ENCODE measurements around the gene NRIP2. TPM values are rescaled to one million over a fixed set of nuclear protein-coding genes. Genes with fewer than 3 reads are reported as not detected.
A peak's percentile ranks its signal among the peaks of the same experiment; 100 is the strongest.

Gene NRIP2
- total RNA-seq, 2 donors from 2014 or later, result 1.8 to 2.8 TPM

GRCh38 chr12:2854669-2855453, 20.0 kb upstream of the NRIP2 start:
- DNase-seq (no peak), ATAC-seq (no peak)
- intact Hi-C loops (cut with DNase I), result loop anchor here in 1 of 2 donors (10.0 kb wide), 1 partner anchor 180 kb away; no protein-coding TSS in a partner anchor

- intact Hi-C loops (cut with DNase I), result loop anchor here in 1 of 2 donors (10.0 kb wide), 1 partner anchor 181 kb away; no protein-coding TSS in a partner anchor
- peak; percentile 92 for ATAC-seq
- DNase-seq, result peak; percentile 89
Measured at GRCh38 chr12:2853626-2854025, 18.8 kb upstream of the NRIP2 start.

GRCh38 chr12:2851931-2852330, 17.1 kb upstream of the NRIP2 start:
- intact Hi-C loops (cut with DNase I), result loop anchor here in 1 of 2 donors (10.0 kb wide), 1 partner anchor 183 kb away; no protein-coding TSS in a partner anchor

GRCh38 chr12:2845280-2845679, 10.4 kb upstream of the NRIP2 start:
- DNase-seq (peak; percentile 62), ATAC-seq (peak; percentile 41 to 60)
- intact Hi-C loops (cut with DNase I), result no loop called here

More at GRCh38 chr12:2851931-2852330, 17.1 kb upstream of the NRIP2 start:
- ATAC-seq, result no peak
- DNase-seq, result no peak

DNA sequence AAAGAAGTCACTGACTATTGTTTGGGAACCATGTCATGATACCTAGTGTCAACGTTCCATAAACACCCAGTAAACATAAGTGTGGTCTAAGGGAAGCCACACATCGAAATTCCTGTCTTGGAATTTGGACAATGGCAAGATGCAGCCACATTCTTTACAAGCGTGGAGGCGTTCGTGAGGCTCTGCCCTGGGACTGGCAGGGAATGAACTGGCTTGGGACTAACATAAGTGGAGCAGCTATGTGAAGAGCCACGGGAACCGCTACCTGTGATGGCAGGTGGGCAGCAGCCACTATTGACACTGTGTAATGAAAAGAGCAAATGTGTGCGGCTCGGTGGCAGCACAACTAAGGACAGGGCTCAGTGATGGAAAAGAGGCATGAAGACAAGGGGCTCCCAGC, 10.0 kb upstream of the NRIP2 start:
- intact Hi-C loops (cut with DNase I), result no loop called here
- ATAC-seq (no peak), DNase-seq (no peak)

DNA sequence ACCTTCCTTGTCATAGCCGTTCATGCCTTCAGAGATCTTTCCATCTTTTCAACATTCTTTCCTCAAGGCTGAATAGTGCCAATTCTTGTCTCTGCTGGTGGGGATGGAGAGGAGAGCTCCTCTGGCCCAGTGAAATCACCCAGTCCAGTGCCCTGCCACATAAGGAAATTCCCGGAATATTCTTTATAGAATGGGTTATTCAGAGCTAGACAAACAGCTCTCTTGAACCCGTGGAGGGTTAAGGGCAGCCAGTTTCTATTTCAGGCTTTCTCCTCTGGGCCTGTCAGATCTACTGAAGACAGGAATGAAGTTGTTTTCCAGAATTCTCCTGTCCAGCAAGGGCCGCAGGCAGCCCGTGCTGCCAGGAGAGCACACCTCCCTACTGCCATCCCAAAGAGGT, 8.1 kb upstream of the NRIP2 start:
- peak in 1 of 2 donors; percentile 12 for ATAC-seq
- intact Hi-C loops (cut with DNase I), result no loop called here
- DNase-seq, result no peak

GRCh38 chr12:2841056-2841650, 6.3 kb upstream of the NRIP2 start:
- intact Hi-C loops (cut with DNase I), result no loop called here
- ATAC-seq (no peak), DNase-seq (no peak)

DNA sequence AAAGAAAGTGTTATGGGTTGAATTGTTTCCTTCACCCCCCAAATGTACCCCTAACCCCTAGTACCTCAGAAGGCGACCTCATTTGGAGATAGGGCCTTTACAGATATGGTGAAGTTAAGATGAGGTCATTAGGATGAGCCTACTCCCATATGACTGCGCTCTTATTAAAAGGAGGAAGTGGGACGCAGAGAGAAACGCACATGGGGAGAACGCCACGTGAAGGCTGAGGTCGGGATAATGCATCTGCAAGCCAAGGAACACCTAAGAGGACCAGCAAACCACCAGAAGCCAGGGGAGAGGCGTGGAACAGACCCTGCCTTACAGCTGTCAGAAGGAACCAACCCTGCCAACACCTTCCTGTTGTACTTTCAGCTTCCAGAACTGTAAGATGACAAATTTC, 1.7 kb upstream of the NRIP2 start:
- intact Hi-C loops (cut with DNase I), result no loop called here
- DNase-seq, result no peak
- ATAC-seq, result no peak

- intact Hi-C loops (cut with DNase I), result no loop called here
- ATAC-seq (no peak), DNase-seq (no peak)
Measured at GRCh38 chr12:2835691-2836403, 1.0 kb upstream of the NRIP2 start.

DNA sequence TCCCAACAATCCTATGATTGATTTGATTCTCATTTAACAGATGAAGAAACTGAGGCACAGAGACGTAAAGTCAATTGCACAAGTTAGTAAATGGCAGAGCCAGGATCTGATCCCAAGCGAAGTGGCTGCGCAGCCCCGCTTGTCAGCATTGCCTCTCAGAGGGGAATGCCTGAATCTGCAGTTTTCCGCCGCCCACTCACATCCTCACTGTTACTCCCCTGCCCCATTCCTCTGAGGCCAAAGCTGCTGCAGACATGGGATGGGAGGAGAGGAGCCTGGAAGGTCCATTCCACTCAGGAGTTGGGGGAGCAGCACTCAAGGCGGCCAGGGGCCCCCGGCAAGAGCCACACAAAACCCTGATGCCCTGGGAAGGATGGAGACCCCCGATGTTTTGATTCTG, 1.0 kb downstream of the NRIP2 start:
- peak; percentile 25 to 47 for ATAC-seq
- DNase-seq, result no peak
- intact Hi-C loops (cut with DNase I), result no loop called here

GRCh38 chr12:2833327-2833726, 1.5 kb downstream of the NRIP2 start:
- no peak for ATAC-seq
- intact Hi-C loops (cut with DNase I), result no loop called here
- no peak for DNase-seq

GRCh38 chr12:2832550-2833127, 2.2 kb downstream of the NRIP2 start:
- intact Hi-C loops (cut with DNase I), result no loop called here
- DNase-seq (no peak), ATAC-seq (no peak)

GRCh38 chr12:2829275-2829674, 5.6 kb downstream of the NRIP2 start:
- DNase-seq, result no peak
- intact Hi-C loops (cut with DNase I), result no loop called here

DNA sequence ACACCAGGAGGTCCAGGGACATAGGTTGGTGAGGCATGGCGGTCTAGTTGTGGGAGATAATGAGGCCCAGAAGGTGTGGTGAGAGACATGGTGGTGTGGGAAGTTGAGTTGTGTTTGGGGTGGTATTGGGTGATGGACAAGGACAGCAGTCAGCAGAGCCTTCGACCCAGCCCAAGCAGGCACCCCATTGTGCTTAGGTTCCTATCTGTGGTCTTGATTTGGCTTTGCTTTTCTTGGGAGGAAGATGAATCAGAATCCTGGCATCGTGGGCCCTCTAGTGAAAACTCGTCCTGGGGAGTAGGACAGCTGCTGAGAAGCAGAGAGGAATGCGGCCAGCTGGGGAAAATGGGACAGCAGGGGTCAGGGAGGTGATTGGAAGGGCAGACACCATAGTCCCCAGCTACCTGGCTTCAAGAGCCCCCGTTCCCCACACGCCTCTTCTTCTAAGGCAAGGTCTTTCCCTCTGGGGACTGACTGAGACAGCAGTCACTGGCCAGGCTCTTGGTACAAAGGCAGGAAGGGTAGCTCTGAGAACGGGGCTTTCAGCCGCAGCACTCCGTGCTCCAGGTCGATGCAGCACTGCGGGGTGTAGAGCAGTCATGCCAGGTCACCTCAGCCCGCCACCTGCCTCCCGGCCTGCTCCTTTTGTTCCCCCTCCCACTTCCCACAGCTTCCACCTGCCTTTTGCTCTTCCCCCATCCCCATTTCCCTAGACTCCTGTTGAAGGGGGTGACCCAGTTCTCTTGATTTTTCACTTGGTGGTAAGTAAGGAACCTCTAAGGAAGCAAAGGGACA, 7.9 kb downstream of the NRIP2 start:
- no peak for DNase-seq
- intact Hi-C loops (cut with DNase I), result no loop called here
- no peak for ATAC-seq

More at GRCh38 chr12:2829275-2829674, 5.6 kb downstream of the NRIP2 start:
- ATAC-seq, result no peak

GRCh38 chr12:2826036-2826435, 8.8 kb downstream of the NRIP2 start:
- intact Hi-C loops (cut with DNase I), result no loop called here
- no peak for DNase-seq
- ATAC-seq, result no peak

DNA sequence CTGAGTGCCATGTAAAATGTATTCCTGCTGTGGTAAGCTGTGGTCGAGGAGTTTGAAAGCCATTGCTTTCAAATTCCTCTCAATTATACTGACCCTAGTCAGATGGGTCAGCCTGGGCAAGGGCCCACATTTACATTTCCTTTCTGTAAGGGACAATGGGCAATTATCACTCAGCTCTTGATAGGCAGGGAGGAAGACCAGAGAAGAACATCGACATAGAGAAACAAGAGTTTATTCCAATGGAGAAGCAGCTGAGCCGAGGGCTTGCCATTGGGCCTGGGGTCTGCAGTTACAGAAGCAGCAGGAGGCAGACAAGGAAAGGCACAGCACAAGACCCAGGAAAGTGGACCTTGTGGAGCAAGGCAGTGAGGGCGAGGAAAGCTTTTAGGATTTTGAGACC, 9.7 kb downstream of the NRIP2 start:
- ATAC-seq (no peak), DNase-seq (no peak)
- intact Hi-C loops (cut with DNase I), result no loop called here

- intact Hi-C loops (cut with DNase I), result no loop called here
- DNase-seq, result no peak
- ATAC-seq, result no peak
Measured at GRCh38 chr12:2824541-2824940, 10.3 kb downstream of the NRIP2 start.

DNA sequence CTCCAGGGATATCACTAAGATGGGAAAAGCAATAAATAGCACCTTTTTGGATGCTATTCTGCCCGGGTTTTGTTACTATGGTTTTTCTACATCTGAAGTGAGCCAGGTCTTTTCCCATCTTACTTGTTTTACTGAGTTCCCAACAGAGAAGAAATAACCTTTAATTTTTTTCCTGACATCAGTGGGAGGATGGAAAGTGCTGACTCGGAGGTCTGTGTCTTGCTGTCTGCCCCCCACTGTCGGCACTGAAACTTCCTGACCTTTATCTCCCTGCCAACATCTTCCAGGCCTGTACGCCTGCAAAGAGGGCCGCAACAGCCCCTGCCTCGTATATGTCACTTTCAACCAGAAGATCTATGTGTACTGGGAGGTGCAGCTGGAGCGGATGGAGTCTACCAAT, 11.4 kb downstream of the NRIP2 start:
- DNase-seq, result no peak
- ATAC-seq, result no peak
- intact Hi-C loops (cut with DNase I), result no loop called here

- no peak for ATAC-seq
- no peak for DNase-seq
- intact Hi-C loops (cut with DNase I), result no loop called here
Measured at GRCh38 chr12:2820432-2820831, 14.4 kb downstream of the NRIP2 start.

Measured in left cardiac atrium (tissue), 4 donors.